Uterus (tissue), 4 donors: Measurements from ENCODE around the gene NOP16. TPM values are rescaled to one million over a fixed set of nuclear protein-coding genes. Genes with fewer than 3 reads are reported as not detected.

Experiments
- DNase-seq, 2 donors: peaks; one replicate each; pipeline ENCODE4 v3.0.0-alpha.2; 2019 to 2020
- H3K27ac ChIP-seq, 2 donors: fragments of 200-600 bp; sonication (generic); 1 replicate in 1 of 2; 2 replicates in 1 of 2; pipeline ENCODE4 v1.5.1; 2016 to 2018
- H3K27me3 ChIP-seq, 2 donors: fragments of 200-600 bp; sonication (generic); one replicate each; pipeline ENCODE4 v1.5.1; 2018 to 2019; ENCODE audit warnings: control low read depth in 1 of 2
- H3K36me3 ChIP-seq, 2 donors: fragments of 200-600 bp; sonication (generic); one replicate each; pipeline ENCODE4 v1.5.1; 2019; ENCODE audit warnings: control low read depth in 1 of 2
- H3K4me1 ChIP-seq, 2 donors: fragments of 200-600 bp; sonication (generic); one replicate each; pipeline ENCODE4 v1.5.1; 2018 to 2019; ENCODE audit warnings: control low read depth in 1 of 2
- H3K4me3 ChIP-seq, 2 donors: fragments of 200-600 bp; sonication (generic); 1 replicate in 1 of 2; 2 replicates in 1 of 2; pipeline ENCODE4 v1.5.1; 2018 to 2019; ENCODE audit warnings: mild to moderate bottlenecking in 1 of 2
- H3K9me3 ChIP-seq, 2 donors: fragments of 200-600 bp; sonication (generic); one replicate each; pipeline ENCODE4 v1.5.1; 2019; ENCODE audit warnings: control low read depth in 1 of 2
- POLR2A ChIP-seq, 2 donors: fragments of 450-650 bp; IDR thresholded peaks; one replicate each; pipeline ENCODE4 v1.6.1; 2016; ENCODE audit warnings: antibody characterized with exemption in 2 of 2, mild to moderate bottlenecking in 1 of 2, moderate library complexity in 1 of 2
- intact Hi-C: fragments of 100-400 bp; cut with DNase I; formaldehyde crosslinking; loops from one replicate; pipeline ENCODE4 v1.15.1; 2023; ENCODE audit warnings: low total_unique reads
- total RNA-seq, 4 donors: library from RNA; depleted of rRNA in 3 of 4; stranded (reverse); fragments of >200 nt in 3 of 4; gene quantifications; one replicate each; pipeline versions ENCODE4 v1.1.0 to v1.2.4, GENCODE V29; 2014 to 2023
- TF ChIP-seq, protein P1 (sequence below), 4 experiments: fragments of 200-600 bp in 2 of 4; fragments of 450-650 bp in 2 of 4; sonication (generic) in 2 of 4; IDR thresholded peaks; one replicate each; pipeline ENCODE4 v1.5.1; 2016 to 2019; ENCODE audit warnings: antibody characterized with exemption in 4 of 4, mild to moderate bottlenecking in 2 of 4, moderate library complexity in 1 of 4
- donor health status: DM: yes; HTN: yes; CAD: no.

NOP16 gene
- total RNA-seq, 4 donors from 2014 or later, result 0.51 to 17.8 (median 7.9) TPM

DNA sequence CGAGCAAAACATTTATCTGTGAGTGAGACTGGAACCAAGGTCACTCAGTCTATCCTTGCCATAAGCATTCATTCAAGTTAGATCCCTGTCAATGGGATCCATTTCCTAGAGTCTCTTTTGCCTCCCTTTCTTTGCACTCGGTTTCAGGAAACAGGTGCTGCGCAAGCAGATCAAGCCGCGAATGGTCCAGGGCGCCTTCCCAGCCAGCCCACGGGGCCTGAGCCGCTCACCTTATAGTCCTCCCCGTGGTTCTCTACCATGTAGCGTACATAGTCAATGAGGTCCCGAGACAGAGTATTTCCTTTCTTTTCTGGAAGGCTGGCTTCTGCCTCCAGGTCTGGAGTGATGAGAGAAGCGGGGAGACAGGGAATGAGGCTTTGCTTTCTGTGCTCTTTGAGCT, 3.4 kb downstream of the NOP16 start:
- Histone ChIP-seq H3K36me3 (no peaks in the 10 kb centered on the region), H3K27ac (no peak overlapping the region), H3K4me3 (no peak overlapping the region), H3K9me3 (no peaks in the 10 kb centered on the region), H3K27me3 (no peaks in the 10 kb centered on the region), H3K4me1 (peaks cover 0 to 5% of the 10 kb centered on the region in 2 donors)
- intact Hi-C loops, result no loop called here
- no peak for TF ChIP-seq POLR2A (IDR thresholded peaks at IDR 0.05)
- TF ChIP-seq, protein P1, sequence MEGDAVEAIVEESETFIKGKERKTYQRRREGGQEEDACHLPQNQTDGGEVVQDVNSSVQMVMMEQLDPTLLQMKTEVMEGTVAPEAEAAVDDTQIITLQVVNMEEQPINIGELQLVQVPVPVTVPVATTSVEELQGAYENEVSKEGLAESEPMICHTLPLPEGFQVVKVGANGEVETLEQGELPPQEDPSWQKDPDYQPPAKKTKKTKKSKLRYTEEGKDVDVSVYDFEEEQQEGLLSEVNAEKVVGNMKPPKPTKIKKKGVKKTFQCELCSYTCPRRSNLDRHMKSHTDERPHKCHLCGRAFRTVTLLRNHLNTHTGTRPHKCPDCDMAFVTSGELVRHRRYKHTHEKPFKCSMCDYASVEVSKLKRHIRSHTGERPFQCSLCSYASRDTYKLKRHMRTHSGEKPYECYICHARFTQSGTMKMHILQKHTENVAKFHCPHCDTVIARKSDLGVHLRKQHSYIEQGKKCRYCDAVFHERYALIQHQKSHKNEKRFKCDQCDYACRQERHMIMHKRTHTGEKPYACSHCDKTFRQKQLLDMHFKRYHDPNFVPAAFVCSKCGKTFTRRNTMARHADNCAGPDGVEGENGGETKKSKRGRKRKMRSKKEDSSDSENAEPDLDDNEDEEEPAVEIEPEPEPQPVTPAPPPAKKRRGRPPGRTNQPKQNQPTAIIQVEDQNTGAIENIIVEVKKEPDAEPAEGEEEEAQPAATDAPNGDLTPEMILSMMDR (IDR thresholded peaks at IDR 0.05), result no peak
- no peak for DNase-seq

DNA sequence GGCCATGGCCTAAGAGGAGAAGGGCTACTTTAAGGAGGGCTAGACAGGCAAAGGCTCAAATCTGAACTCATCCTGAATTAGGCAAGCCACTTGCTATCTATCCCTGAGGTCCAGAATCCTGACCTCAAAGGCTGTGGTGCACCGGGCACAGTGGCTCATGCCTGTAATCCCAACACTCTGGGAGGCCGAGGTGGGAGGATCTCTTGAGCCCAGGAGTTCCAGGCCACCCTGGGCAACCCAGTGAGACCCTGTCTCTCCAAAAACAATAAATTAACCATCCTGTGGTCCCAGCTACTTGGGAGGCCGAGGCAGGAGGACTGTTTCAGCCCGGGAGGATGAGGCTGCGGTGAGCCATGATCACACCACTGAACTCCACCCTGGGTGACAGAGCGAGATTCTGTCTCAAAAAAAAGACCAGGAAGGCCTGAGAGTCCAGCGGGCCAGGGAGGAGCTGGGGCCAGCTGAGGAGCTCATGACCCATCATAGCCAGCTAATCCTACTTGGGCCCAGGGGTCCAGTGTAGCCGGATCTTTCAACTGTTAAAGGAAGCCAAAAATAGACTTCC, 4.0 kb downstream of the NOP16 start:
- H3K4me1 ChIP-seq, result peaks cover 0 to 5% of the 10 kb centered on the region in 2 donors
- H3K9me3 ChIP-seq, result no peaks in the 10 kb centered on the region
- intact Hi-C loops, result no loop called here
- DNase-seq, result no peak
- TF ChIP-seq, protein P1 (IDR thresholded peaks at IDR 0.05), result no peak
- no peak for TF ChIP-seq POLR2A (IDR thresholded peaks at IDR 0.05)
- H3K36me3 ChIP-seq, result no peaks in the 10 kb centered on the region
- no peaks in the 10 kb centered on the region for H3K27me3 ChIP-seq
- no peak overlapping the region for H3K27ac ChIP-seq
- H3K4me3 ChIP-seq, result no peak overlapping the region

DNA sequence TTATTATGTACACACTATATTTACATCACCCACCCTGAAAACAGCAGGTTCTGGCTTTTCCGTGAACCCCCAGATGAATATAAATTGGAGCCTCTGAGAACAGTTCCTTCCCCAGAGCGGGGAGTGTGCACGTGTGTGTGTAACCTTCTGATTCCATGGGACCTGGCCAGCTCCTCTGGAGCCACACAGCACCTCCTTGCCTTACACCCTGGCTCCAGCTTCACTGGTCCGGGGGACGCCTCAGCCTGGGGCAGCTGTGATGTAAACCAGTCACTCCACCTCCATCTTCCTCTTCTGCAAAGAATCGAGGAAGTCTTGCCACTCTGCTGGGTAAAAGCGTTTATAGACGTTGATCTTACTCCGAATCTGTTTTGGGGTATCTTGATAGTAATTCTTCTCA, 4.4 kb downstream of the NOP16 start:
- no peak for DNase-seq
- Histone ChIP-seq H3K36me3 (no peaks in the 10 kb centered on the region), H3K4me3 (no peak overlapping the region), H3K4me1 (peaks cover 0 to 5% of the 10 kb centered on the region in 2 donors), H3K27me3 (no peaks in the 10 kb centered on the region), H3K27ac (no peak overlapping the region), H3K9me3 (no peaks in the 10 kb centered on the region)
- TF ChIP-seq POLR2A (IDR thresholded peaks at IDR 0.05), result no peak
- TF ChIP-seq, protein P1 (IDR thresholded peaks at IDR 0.05), result no peak
- intact Hi-C loops, result no loop called here

DNA sequence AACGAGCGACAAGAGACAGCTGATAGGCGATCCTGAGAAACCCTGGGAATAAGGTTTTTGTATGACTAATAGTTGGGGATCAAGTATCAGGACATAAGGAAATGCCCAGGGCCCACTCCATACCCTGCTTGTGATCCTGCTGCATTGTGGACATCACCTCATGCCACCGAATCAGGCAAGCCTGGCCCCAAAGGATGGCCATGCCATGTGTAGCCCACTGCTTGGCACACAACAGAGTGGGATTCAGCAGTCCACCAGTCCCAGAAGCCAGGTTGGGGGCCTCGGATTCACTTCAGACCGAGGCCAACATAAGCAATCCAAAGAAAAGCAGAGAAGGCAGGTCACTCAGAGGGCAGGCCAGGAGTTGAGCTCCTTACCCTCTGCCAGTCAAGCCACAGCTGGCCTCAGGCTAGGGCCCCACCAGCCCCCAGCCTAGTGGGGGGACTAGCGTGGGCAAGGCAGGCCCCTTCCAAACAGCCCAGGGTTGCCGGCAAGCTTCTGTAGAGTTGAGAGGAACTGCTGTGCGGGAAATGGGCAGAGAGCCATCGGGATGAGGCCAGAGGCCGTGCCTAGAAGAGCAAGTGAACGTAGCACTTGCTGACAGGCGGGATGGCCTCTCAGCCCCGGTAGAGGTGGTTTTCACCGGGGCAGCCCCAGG, 5.0 kb downstream of the NOP16 start:
- Histone ChIP-seq H3K4me3 (no peak overlapping the region), H3K36me3 (no peaks in the 10 kb centered on the region), H3K27ac (no peak overlapping the region), H3K27me3 (no peaks in the 10 kb centered on the region), H3K4me1 (peaks cover 0 to 5% of the 10 kb centered on the region in 2 donors), H3K9me3 (no peaks in the 10 kb centered on the region)
- TF ChIP-seq, protein P1 (IDR thresholded peaks at IDR 0.05), result no peak
- no peak for TF ChIP-seq POLR2A (IDR thresholded peaks at IDR 0.05)
- DNase-seq, result no peak
- intact Hi-C loops, result no loop called here

DNA sequence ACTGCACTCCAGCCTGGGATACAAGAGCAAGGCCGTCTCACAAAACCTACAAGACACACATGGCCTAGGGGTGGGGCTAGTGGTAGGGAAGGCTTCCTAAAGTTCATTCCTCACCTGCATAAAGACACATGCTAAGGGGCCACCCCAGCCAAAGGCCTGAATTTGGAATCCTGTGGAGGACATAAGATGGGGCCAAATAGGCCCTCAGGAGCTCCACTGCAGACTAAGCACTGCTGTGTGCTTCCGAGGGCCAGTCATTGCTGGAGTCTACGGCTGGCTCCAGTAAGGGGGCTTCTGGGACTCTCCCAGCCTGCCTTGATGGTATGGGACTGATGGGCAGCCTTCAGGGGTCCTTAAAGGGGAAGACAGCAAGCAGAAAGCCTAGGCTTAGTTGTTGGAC, 5.7 kb downstream of the NOP16 start:
- Histone ChIP-seq H3K36me3 (no peaks in the 10 kb centered on the region), H3K9me3 (no peaks in the 10 kb centered on the region), H3K27ac (no peak overlapping the region), H3K27me3 (no peaks in the 10 kb centered on the region), H3K4me3 (no peak overlapping the region), H3K4me1 (peaks cover 0 to 5% of the 10 kb centered on the region in 2 donors)
- TF ChIP-seq, protein P1 (IDR thresholded peaks at IDR 0.05), result no peak
- TF ChIP-seq POLR2A (IDR thresholded peaks at IDR 0.05), result no peak
- intact Hi-C loops, result no loop called here
- DNase-seq, result peak in 1 of 2 donors; percentile 2
